Stimulated activated CD8-positive, alpha-beta memory T cell treated with anti-CD3 and anti-CD28 coated beads, Interleukin-12 subunit alpha, Interleukin-12 subunit beta, amount 100 ng/mL, for 4 hours (primary cell): ENCODE data around the gene ADGRG3.

ENCODE experiments used
- DNase-seq: peaks from one replicate; pipeline ENCODE4 v3.0.0-alpha.2; 2020; ENCODE audit warnings: low read depth

The ADGRG3 gene

GRCh38 chr16:57736419-57737351 lies 68.6 kb downstream of the ADGRG3 start:
- no peak for DNase-seq

- no peak for DNase-seq
Observed at GRCh38 chr16:57738844-57739243, 70.7 kb downstream of the ADGRG3 start.
